Measurements from ENCODE around the gene LIPI.

- TF ChIP-seq CTCF (IDR thresholded peaks at IDR 0.05): no peak
- no peak for TF ChIP-seq POLR2AphosphoS5 (IDR thresholded peaks at IDR 0.05)
Observed at GRCh38 chr21:14245711-14246110, 35.0 kb upstream of the LIPI start.

All from esophagus muscularis mucosa (tissue), 3 donors.